Stimulated activated naive CD8-positive, alpha-beta T cell treated with anti-CD3 and anti-CD28 coated beads, Interleukin-15, Interleukin-2, amounts not matched to agents 100 ng/mL and 50 ng/mL, for 24 hours (primary cell): Measurements from ENCODE around the gene RPTOR.

Experiments used
- H3K27ac Mint-ChIP-seq: one replicate; pipeline ENCODE4 v1.8.0; 2021; ENCODE audit warnings: mild to moderate bottlenecking, mixed read lengths
- H3K27me3 Mint-ChIP-seq: one replicate; pipeline ENCODE4 v1.8.0; 2021; ENCODE audit warnings: mixed read lengths
- H3K36me3 Mint-ChIP-seq: one replicate; pipeline ENCODE4 v1.8.0; 2021; ENCODE audit warnings: low read depth, mixed read lengths
- H3K4me1 Mint-ChIP-seq: one replicate; pipeline ENCODE4 v1.8.0; 2021; ENCODE audit warnings: low read depth, mixed read lengths
- H3K4me3 Mint-ChIP-seq: one replicate; pipeline ENCODE4 v1.8.0; 2021; ENCODE audit warnings: mild to moderate bottlenecking, mixed read lengths
- H3K9me3 Mint-ChIP-seq: one replicate; pipeline ENCODE4 v1.8.0; 2021; ENCODE audit warnings: mixed read lengths

The RPTOR gene

DNA sequence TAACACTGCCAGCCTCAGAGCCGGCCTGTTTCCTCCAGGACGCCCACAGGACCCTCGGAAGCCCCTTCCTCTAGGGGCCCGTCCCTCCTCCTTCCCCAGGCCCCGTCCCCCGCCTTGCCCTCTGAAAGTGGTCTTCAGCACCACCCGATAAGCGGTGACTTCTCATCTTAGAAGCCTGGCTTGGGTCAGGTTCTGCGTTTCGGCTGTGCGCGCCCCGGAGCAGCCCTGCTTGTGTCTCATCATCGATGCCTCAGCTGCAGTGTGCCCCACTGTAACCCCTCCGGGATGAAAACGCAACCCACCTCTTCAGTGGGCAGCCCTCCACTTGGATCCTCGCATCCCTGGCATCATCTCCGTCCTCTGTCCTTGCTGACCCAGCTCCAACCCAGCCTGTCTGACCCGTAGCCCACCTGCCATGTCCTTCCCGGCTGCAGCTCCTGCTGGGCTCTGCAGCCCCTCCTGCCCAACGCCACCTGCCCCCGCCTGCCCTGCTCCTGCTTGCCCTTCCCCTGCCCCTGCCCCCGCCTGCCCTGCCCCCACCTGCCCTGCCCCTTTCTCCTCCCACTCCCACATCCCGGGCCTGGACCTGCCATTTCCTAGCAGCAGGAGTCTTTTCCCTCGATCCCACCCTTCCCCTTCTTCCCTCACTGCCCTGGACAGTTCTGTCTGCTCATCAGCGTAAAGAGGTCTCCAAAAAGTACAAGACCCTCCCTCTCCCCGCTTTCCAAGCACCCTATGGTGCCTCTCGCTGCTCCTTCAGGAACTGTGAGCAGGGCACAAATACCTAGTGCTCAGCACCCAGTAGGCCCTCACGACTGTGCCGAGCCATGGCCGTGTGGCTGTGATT, 334.5 kb downstream of the RPTOR start:
- Mint-ChIP-seq H3K27me3 (no peaks in the 10 kb centered on the region), H3K9me3 (no peaks in the 10 kb centered on the region), H3K27ac (peak overlapping the region; percentile 98), H3K4me1 (peaks cover 50% of the 10 kb centered on the region), H3K36me3 (peaks cover 56% of the 10 kb centered on the region), H3K4me3 (peak overlapping the region; percentile 36)

GRCh38 chr17:80879723-80880647, 335.3 kb downstream of the RPTOR start:
- Mint-ChIP-seq H3K27ac (peak overlapping the region; percentile 88), H3K4me1 (peaks cover 45% of the 10 kb centered on the region), H3K27me3 (no peaks in the 10 kb centered on the region), H3K36me3 (peaks cover 57% of the 10 kb centered on the region), H3K4me3 (peak overlapping the region; percentile 36), H3K9me3 (no peaks in the 10 kb centered on the region)

DNA sequence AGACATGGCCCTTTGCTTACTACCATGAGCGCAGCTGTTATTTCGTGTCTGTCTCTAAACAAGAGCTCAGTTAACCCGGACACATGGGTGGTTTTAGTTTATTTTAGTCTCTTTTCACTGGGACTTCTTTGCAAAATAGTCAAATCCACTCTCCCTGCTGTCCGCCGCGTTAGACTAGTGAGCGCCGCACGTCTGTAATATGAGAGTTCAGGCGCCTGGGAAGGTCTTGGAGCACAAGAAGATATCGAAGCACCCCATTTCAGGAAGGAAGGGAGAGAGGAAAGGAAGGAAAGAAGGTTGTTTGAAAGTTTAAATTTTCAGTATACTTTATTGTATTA, 336.0 kb downstream of the RPTOR start:
- H3K4me1 Mint-ChIP-seq: peaks cover 40% of the 10 kb centered on the region
- H3K27ac Mint-ChIP-seq: peak overlapping the region; percentile 50
- H3K9me3 Mint-ChIP-seq: no peaks in the 10 kb centered on the region

DNA sequence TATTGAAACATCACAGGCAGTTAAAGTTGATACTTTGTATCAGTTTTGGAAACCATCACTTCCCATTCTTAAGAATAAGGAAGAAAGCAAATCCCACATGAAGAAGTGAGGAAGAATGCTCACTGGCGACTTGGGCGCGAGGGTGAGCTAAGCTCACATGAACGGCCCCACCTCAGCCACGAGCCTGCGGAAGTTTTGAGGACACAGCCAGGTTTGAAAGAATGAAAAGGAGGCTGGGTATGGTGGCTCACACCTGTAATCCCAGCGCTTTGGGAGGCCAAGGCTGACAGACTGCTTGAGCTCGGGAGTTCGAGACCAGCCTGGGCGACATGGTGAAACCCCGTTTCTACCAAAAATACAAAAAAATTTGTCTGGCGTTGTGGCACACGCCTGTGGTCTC, 336.7 kb downstream of the RPTOR start:
- Mint-ChIP-seq H3K4me3 (no peak overlapping the region), H3K36me3 (peaks cover 64% of the 10 kb centered on the region), H3K4me1 (peaks cover 44% of the 10 kb centered on the region), H3K27me3 (no peaks in the 10 kb centered on the region), H3K9me3 (no peaks in the 10 kb centered on the region), H3K27ac (no peak overlapping the region)

More for the DNA sequence above, 336.0 kb downstream of the RPTOR start:
- Mint-ChIP-seq H3K4me3 (no peak overlapping the region), H3K27me3 (no peaks in the 10 kb centered on the region), H3K36me3 (peaks cover 57% of the 10 kb centered on the region)

DNA sequence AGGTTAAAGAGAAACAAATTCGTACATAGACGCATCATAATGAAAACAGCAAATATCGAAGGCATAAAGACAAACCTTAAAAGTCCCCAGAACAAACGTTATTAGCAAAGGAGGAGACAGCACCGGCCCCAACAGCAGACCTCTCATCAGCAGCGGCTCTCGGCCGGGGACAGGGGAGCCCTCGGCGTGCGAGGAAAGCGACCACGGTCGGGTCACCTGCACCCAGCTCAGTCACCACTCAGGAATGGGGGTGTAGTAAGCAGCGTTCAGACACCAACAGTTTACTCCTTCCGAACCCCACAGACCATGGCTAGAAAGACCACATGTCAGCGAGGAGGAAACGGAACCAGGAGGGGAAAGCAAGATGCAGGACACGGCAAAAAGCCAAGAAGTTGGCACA, 337.7 kb downstream of the RPTOR start:
- peaks cover 34% of the 10 kb centered on the region for H3K4me1 Mint-ChIP-seq
- no peaks in the 10 kb centered on the region for H3K9me3 Mint-ChIP-seq
- H3K36me3 Mint-ChIP-seq: peaks cover 63% of the 10 kb centered on the region
- H3K4me3 Mint-ChIP-seq: no peak overlapping the region
- H3K27me3 Mint-ChIP-seq: no peaks in the 10 kb centered on the region
- H3K27ac Mint-ChIP-seq: no peak overlapping the region

GRCh38 chr17:80882926-80883685, 338.5 kb downstream of the RPTOR start:
- Mint-ChIP-seq H3K4me1 (peaks cover 27% of the 10 kb centered on the region), H3K36me3 (peaks cover 62% of the 10 kb centered on the region), H3K27ac (peak overlapping the region; percentile 54)

GRCh38 chr17:80883831-80884735, 339.4 kb downstream of the RPTOR start:
- peaks cover 64% of the 10 kb centered on the region for H3K36me3 Mint-ChIP-seq

More at GRCh38 chr17:80882926-80883685, 338.5 kb downstream of the RPTOR start:
- Mint-ChIP-seq H3K9me3 (no peaks in the 10 kb centered on the region), H3K27me3 (no peaks in the 10 kb centered on the region), H3K4me3 (no peak overlapping the region)

GRCh38 chr17:80884811-80885210, 340.2 kb downstream of the RPTOR start:
- Mint-ChIP-seq H3K27ac (no peak overlapping the region), H3K4me3 (no peak overlapping the region), H3K36me3 (peaks cover 64% of the 10 kb centered on the region), H3K9me3 (no peaks in the 10 kb centered on the region), H3K4me1 (peaks cover 22% of the 10 kb centered on the region), H3K27me3 (no peaks in the 10 kb centered on the region)

More at GRCh38 chr17:80883831-80884735, 339.4 kb downstream of the RPTOR start:
- Mint-ChIP-seq H3K27me3 (no peaks in the 10 kb centered on the region), H3K27ac (no peak overlapping the region), H3K4me1 (peaks cover 24% of the 10 kb centered on the region), H3K4me3 (no peak overlapping the region), H3K9me3 (no peaks in the 10 kb centered on the region)

GRCh38 chr17:80885947-80886582, 341.4 kb downstream of the RPTOR start:
- no peak overlapping the region for H3K4me3 Mint-ChIP-seq
- H3K4me1 Mint-ChIP-seq: peaks cover 29% of the 10 kb centered on the region
- no peak overlapping the region for H3K27ac Mint-ChIP-seq
- H3K27me3 Mint-ChIP-seq: no peaks in the 10 kb centered on the region
- peaks cover 60% of the 10 kb centered on the region for H3K36me3 Mint-ChIP-seq
- no peaks in the 10 kb centered on the region for H3K9me3 Mint-ChIP-seq

GRCh38 chr17:80886641-80887573, 342.3 kb downstream of the RPTOR start:
- Mint-ChIP-seq H3K27me3 (no peaks in the 10 kb centered on the region), H3K27ac (peak overlapping the region; percentile 57), H3K9me3 (no peaks in the 10 kb centered on the region), H3K4me3 (no peak overlapping the region), H3K4me1 (peaks cover 37% of the 10 kb centered on the region), H3K36me3 (peaks cover 63% of the 10 kb centered on the region)

- no peak overlapping the region for H3K4me3 Mint-ChIP-seq
- no peaks in the 10 kb centered on the region for H3K9me3 Mint-ChIP-seq
- H3K4me1 Mint-ChIP-seq: peaks cover 45% of the 10 kb centered on the region
- peaks cover 61% of the 10 kb centered on the region for H3K36me3 Mint-ChIP-seq
- no peak overlapping the region for H3K27ac Mint-ChIP-seq
- H3K27me3 Mint-ChIP-seq: no peaks in the 10 kb centered on the region
These were observed 343.1 kb downstream of the RPTOR start for GRCh38 chr17:80887639-80888175.

- H3K4me3 Mint-ChIP-seq: peak overlapping the region; percentile 35
- peak overlapping the region; percentile 85 for H3K27ac Mint-ChIP-seq
- H3K36me3 Mint-ChIP-seq: peaks cover 61% of the 10 kb centered on the region
- H3K9me3 Mint-ChIP-seq: no peaks in the 10 kb centered on the region
- no peaks in the 10 kb centered on the region for H3K27me3 Mint-ChIP-seq
- H3K4me1 Mint-ChIP-seq: peaks cover 53% of the 10 kb centered on the region
These were observed 343.9 kb downstream of the RPTOR start for GRCh38 chr17:80888276-80889160.
